WTC11 (cell line): Measurements from ENCODE around the gene PSMD1. TPM values are rescaled to one million over a fixed set of nuclear protein-coding genes. Genes with fewer than 3 reads are reported as not detected.

Experiments used
- ELF4 ChIP-seq: sonication (generic); formaldehyde crosslinking; IDR thresholded peaks from 2 replicates; pipeline ENCODE4 v1.8.1; 2022; ENCODE audit warnings: low read depth, mild to moderate bottlenecking, moderate library complexity, missing genetic modification reagents
- EMX1 ChIP-seq: fragments of 250-450 bp; sonication (Bioruptor Pico); IDR thresholded peaks from 2 replicates; pipeline ENCODE4 v1.8.0; 2021; ENCODE audit warnings: mild to moderate bottlenecking
- ETV6 ChIP-seq: sonication (generic); formaldehyde crosslinking; IDR thresholded peaks from 2 replicates; pipeline ENCODE4 v1.8.1; 2022; ENCODE audit warnings: mild to moderate bottlenecking, missing genetic modification reagents
- FOXK1 ChIP-seq: sonication (generic); formaldehyde crosslinking; IDR thresholded peaks from 2 replicates; pipeline ENCODE4 v1.8.0; 2022; ENCODE audit warnings: mild to moderate bottlenecking, moderate library complexity, missing genetic modification reagents
- FOXP1 ChIP-seq: sonication (generic); formaldehyde crosslinking; IDR thresholded peaks from 2 replicates; pipeline ENCODE4 v1.8.0; 2022; ENCODE audit warnings: missing genetic modification reagents, mild to moderate bottlenecking, moderate library complexity, borderline replicate concordance
- GTF2I ChIP-seq: fragments of 250-450 bp; sonication (Bioruptor Pico); conservative IDR thresholded peaks from 2 replicates; pipeline ENCODE4 v1.4.0; 2021; ENCODE audit warnings: mild to moderate bottlenecking
- JAZF1 ChIP-seq: fragments of 250-450 bp; sonication (Bioruptor Pico); IDR thresholded peaks from 2 replicates; pipeline ENCODE4 v1.9.0; 2021; ENCODE audit warnings: moderate library complexity, mild to moderate bottlenecking, inconsistent platforms
- NR2C2 ChIP-seq: sonication (generic); formaldehyde crosslinking; IDR thresholded peaks from 2 replicates; pipeline ENCODE4 v1.8.0; 2022; ENCODE audit warnings: mild to moderate bottlenecking, missing genetic modification reagents
- PRRX2 ChIP-seq: fragments of 250-450 bp; sonication (Bioruptor Pico); IDR thresholded peaks from 2 replicates; pipeline ENCODE4 v1.8.0; 2021; ENCODE audit warnings: mild to moderate bottlenecking
- RELA ChIP-seq: sonication (generic); formaldehyde crosslinking; IDR thresholded peaks from 2 replicates; pipeline ENCODE4 v1.8.1; 2022; ENCODE audit warnings: missing genetic modification reagents, mild to moderate bottlenecking, borderline replicate concordance
- SMAD4 ChIP-seq: sonication (generic); formaldehyde crosslinking; IDR thresholded peaks from 2 replicates; pipeline ENCODE4 v1.8.0; 2022; ENCODE audit warnings: mild to moderate bottlenecking, missing genetic modification reagents
- SOX15 ChIP-seq: fragments of 250-450 bp; sonication (Bioruptor Pico); IDR thresholded peaks from 2 replicates; pipeline ENCODE4 v1.9.0; 2021; ENCODE audit warnings: mild to moderate bottlenecking
- TCF7 ChIP-seq: sonication (generic); formaldehyde crosslinking; IDR thresholded peaks from 2 replicates; pipeline ENCODE4 v1.8.0; 2022; ENCODE audit warnings: mild to moderate bottlenecking, low read depth, missing genetic modification reagents, moderate library complexity
- ZBTB21 ChIP-seq: sonication (generic); formaldehyde crosslinking; IDR thresholded peaks from 2 replicates; pipeline ENCODE4 v1.8.1; 2023; ENCODE audit warnings: mild to moderate bottlenecking, missing genetic modification reagents, borderline replicate concordance
- ZNF121 ChIP-seq: sonication (generic); formaldehyde crosslinking; IDR thresholded peaks from 2 replicates; pipeline ENCODE4 v1.8.0; 2023; ENCODE audit warnings: missing genetic modification reagents
- ZNF138 ChIP-seq: sonication (generic); formaldehyde crosslinking; conservative IDR thresholded peaks from 2 replicates; pipeline ENCODE4 v1.8.1; 2022; ENCODE audit warnings: mild to moderate bottlenecking, moderate library complexity, missing genetic modification reagents
- ZNF263 ChIP-seq: sonication (generic); formaldehyde crosslinking; IDR thresholded peaks from 2 replicates; pipeline ENCODE4 v1.8.1; 2022; ENCODE audit warnings: low read depth, mild to moderate bottlenecking, moderate library complexity, missing genetic modification reagents
- ZNF671 ChIP-seq: fragments of 250-450 bp; sonication (Bioruptor Pico); IDR thresholded peaks from 2 replicates; pipeline ENCODE4 v1.8.0; 2021; ENCODE audit warnings: mild to moderate bottlenecking
- total RNA-seq: library from RNA; stranded (reverse); gene quantifications from 3 replicates; pipeline ENCODE4 v1.2.3, GENCODE V29; 2021
- TF ChIP-seq, protein P1 (sequence below): fragments of 250-450 bp; sonication (Bioruptor Pico); IDR thresholded peaks from 2 replicates; pipeline ENCODE4 v1.9.0; 2021; ENCODE audit warnings: mild to moderate bottlenecking, borderline replicate concordance
- TF ChIP-seq, protein P2 (sequence below): sonication (generic); formaldehyde crosslinking; conservative IDR thresholded peaks from 2 replicates; pipeline ENCODE4 v1.8.1; 2022; ENCODE audit warnings: mild to moderate bottlenecking, missing genetic modification reagents
- TF ChIP-seq, protein P3 (sequence below): sonication (generic); formaldehyde crosslinking; IDR thresholded peaks from 2 replicates; pipeline ENCODE4 v1.8.1; 2023; ENCODE audit warnings: mild to moderate bottlenecking, missing genetic modification reagents, moderate library complexity
- TF ChIP-seq, protein P4 (sequence below): sonication (generic); formaldehyde crosslinking; IDR thresholded peaks from 2 replicates; pipeline ENCODE4 v1.8.1; 2022; ENCODE audit warnings: mild to moderate bottlenecking, missing genetic modification reagents, moderate library complexity, borderline replicate concordance
- TF ChIP-seq, protein P5 (sequence below): sonication (generic); formaldehyde crosslinking; IDR thresholded peaks from 2 replicates; pipeline ENCODE4 v1.8.1; 2023; ENCODE audit warnings: mild to moderate bottlenecking, missing genetic modification reagents, moderate library complexity
- TF ChIP-seq, protein P6 (sequence below): sonication (generic); formaldehyde crosslinking; IDR thresholded peaks from 2 replicates; pipeline ENCODE4 v1.8.0; 2022; ENCODE audit warnings: missing genetic modification reagents
- TF ChIP-seq, protein P7 (sequence below): fragments of 250-450 bp; sonication (Bioruptor Pico); IDR thresholded peaks from 2 replicates; pipeline ENCODE4 v1.9.0; 2021; ENCODE audit warnings: moderate library complexity, mild to moderate bottlenecking, inconsistent platforms, borderline replicate concordance
- TF ChIP-seq, protein P8 (sequence below): fragments of 200-600 bp; IDR thresholded peaks from 2 replicates; pipeline ENCODE4 v1.8.0; 2022; ENCODE audit warnings: antibody characterized with exemption

Gene PSMD1
- total RNA-seq, 1 experiment from 2014 or later: 163 TPM

DNA sequence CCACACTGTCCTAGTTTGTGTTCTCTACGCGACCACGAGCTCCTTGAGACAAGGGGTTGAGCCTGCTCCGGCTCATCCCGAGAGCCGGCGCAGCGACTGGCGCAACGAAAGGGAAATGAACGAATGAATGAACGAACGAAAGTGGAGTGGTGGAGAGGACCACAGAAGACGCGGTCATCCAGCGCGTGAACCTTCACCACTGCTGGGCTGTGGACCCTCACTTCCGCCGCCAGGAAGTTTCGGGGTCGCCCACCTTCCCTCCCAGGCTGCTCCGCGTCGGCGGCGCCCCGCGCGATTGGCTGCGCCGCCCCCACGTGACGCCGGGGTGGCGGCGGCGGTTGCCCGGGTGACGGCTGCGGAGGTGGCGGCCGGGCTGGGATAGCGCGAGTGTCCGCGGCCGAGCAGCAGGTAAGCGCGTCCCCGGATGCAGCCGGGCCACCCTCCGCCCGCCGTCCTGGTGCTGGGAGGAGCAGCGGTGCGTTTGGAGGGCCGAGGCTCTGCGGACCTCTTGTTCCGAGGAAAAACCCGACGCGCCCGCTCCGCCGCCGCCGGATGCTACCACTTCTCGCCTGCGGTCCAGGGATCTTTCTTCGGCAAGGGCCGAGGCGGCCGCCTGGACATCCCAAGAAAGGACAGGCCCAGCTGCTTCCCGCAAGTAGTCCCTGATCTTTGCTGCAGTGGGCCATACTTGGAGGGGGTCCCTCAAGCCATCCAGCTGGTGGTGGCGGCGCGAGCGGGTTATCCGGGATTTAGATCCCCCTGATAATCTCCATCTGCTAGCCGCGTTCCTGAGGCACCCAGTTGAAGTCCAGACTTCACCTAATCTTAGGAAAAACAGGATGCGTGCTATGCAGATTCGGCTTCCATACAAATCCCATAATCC is 141.9 kb downstream of the PSMD1 start, which contains the start of gene ARMC9 (continued):
- TF ChIP-seq, protein P1, sequence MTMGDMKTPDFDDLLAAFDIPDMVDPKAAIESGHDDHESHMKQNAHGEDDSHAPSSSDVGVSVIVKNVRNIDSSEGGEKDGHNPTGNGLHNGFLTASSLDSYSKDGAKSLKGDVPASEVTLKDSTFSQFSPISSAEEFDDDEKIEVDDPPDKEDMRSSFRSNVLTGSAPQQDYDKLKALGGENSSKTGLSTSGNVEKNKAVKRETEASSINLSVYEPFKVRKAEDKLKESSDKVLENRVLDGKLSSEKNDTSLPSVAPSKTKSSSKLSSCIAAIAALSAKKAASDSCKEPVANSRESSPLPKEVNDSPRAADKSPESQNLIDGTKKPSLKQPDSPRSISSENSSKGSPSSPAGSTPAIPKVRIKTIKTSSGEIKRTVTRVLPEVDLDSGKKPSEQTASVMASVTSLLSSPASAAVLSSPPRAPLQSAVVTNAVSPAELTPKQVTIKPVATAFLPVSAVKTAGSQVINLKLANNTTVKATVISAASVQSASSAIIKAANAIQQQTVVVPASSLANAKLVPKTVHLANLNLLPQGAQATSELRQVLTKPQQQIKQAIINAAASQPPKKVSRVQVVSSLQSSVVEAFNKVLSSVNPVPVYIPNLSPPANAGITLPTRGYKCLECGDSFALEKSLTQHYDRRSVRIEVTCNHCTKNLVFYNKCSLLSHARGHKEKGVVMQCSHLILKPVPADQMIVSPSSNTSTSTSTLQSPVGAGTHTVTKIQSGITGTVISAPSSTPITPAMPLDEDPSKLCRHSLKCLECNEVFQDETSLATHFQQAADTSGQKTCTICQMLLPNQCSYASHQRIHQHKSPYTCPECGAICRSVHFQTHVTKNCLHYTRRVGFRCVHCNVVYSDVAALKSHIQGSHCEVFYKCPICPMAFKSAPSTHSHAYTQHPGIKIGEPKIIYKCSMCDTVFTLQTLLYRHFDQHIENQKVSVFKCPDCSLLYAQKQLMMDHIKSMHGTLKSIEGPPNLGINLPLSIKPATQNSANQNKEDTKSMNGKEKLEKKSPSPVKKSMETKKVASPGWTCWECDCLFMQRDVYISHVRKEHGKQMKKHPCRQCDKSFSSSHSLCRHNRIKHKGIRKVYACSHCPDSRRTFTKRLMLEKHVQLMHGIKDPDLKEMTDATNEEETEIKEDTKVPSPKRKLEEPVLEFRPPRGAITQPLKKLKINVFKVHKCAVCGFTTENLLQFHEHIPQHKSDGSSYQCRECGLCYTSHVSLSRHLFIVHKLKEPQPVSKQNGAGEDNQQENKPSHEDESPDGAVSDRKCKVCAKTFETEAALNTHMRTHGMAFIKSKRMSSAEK: no peak
- no peak for TF ChIP-seq ZNF263 (CRISPR knock-in tag)
- TF ChIP-seq ETV6: peak; percentile 74
- TF ChIP-seq, protein P2, sequence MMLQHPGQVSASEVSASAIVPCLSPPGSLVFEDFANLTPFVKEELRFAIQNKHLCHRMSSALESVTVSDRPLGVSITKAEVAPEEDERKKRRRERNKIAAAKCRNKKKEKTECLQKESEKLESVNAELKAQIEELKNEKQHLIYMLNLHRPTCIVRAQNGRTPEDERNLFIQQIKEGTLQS (CRISPR knock-in tag): no peak
- TF ChIP-seq ELF4: no peak
- peak; percentile 65 for TF ChIP-seq FOXP1
- TF ChIP-seq, protein P3, sequence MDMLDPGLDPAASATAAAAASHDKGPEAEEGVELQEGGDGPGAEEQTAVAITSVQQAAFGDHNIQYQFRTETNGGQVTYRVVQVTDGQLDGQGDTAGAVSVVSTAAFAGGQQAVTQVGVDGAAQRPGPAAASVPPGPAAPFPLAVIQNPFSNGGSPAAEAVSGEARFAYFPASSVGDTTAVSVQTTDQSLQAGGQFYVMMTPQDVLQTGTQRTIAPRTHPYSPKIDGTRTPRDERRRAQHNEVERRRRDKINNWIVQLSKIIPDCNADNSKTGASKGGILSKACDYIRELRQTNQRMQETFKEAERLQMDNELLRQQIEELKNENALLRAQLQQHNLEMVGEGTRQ (CRISPR knock-in tag): peak; percentile 100
- TF ChIP-seq ZBTB21 (CRISPR knock-in tag): no peak
- TF ChIP-seq ZNF121 (CRISPR knock-in tag): no peak
- TF ChIP-seq TCF7 (CRISPR knock-in tag): no peak
- TF ChIP-seq ZNF138 (CRISPR knock-in tag): no peak
- TF ChIP-seq, protein P4, sequence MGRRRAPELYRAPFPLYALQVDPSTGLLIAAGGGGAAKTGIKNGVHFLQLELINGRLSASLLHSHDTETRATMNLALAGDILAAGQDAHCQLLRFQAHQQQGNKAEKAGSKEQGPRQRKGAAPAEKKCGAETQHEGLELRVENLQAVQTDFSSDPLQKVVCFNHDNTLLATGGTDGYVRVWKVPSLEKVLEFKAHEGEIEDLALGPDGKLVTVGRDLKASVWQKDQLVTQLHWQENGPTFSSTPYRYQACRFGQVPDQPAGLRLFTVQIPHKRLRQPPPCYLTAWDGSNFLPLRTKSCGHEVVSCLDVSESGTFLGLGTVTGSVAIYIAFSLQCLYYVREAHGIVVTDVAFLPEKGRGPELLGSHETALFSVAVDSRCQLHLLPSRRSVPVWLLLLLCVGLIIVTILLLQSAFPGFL (CRISPR knock-in tag): no peak
- TF ChIP-seq, protein P5, sequence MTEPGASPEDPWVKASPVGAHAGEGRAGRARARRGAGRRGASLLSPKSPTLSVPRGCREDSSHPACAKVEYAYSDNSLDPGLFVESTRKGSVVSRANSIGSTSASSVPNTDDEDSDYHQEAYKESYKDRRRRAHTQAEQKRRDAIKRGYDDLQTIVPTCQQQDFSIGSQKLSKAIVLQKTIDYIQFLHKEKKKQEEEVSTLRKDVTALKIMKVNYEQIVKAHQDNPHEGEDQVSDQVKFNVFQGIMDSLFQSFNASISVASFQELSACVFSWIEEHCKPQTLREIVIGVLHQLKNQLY (CRISPR knock-in tag): no peak
- TF ChIP-seq, protein P6, sequence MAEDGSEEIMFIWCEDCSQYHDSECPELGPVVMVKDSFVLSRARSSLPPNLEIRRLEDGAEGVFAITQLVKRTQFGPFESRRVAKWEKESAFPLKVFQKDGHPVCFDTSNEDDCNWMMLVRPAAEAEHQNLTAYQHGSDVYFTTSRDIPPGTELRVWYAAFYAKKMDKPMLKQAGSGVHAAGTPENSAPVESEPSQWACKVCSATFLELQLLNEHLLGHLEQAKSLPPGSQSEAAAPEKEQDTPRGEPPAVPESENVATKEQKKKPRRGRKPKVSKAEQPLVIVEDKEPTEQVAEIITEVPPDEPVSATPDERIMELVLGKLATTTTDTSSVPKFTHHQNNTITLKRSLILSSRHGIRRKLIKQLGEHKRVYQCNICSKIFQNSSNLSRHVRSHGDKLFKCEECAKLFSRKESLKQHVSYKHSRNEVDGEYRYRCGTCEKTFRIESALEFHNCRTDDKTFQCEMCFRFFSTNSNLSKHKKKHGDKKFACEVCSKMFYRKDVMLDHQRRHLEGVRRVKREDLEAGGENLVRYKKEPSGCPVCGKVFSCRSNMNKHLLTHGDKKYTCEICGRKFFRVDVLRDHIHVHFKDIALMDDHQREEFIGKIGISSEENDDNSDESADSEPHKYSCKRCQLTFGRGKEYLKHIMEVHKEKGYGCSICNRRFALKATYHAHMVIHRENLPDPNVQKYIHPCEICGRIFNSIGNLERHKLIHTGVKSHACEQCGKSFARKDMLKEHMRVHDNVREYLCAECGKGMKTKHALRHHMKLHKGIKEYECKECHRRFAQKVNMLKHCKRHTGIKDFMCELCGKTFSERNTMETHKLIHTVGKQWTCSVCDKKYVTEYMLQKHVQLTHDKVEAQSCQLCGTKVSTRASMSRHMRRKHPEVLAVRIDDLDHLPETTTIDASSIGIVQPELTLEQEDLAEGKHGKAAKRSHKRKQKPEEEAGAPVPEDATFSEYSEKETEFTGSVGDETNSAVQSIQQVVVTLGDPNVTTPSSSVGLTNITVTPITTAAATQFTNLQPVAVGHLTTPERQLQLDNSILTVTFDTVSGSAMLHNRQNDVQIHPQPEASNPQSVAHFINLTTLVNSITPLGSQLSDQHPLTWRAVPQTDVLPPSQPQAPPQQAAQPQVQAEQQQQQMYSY (CRISPR knock-in tag): no peak
- TF ChIP-seq, protein P7, sequence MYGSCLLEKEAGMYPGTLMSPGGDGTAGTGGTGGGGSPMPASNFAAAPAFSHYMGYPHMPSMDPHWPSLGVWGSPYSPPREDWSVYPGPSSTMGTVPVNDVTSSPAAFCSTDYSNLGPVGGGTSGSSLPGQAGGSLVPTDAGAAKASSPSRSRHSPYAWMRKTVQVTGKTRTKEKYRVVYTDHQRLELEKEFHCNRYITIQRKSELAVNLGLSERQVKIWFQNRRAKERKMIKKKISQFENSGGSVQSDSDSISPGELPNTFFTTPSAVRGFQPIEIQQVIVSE: no peak
- no peak for TF ChIP-seq SOX15 (CRISPR knock-in tag)
- TF ChIP-seq EMX1: no peak
- TF ChIP-seq RELA (CRISPR knock-in tag): peak; percentile 43; the same call in 1 of the 2 replicates
- TF ChIP-seq GTF2I (CRISPR knock-in tag): no peak
- no peak for TF ChIP-seq JAZF1 (CRISPR knock-in tag)
- peak; percentile 47; the same call in 1 of the 2 replicates for TF ChIP-seq FOXK1 (CRISPR knock-in tag)
- no peak for TF ChIP-seq NR2C2 (CRISPR knock-in tag)
- TF ChIP-seq ZNF671 (CRISPR knock-in tag): no peak
- TF ChIP-seq, protein P8, sequence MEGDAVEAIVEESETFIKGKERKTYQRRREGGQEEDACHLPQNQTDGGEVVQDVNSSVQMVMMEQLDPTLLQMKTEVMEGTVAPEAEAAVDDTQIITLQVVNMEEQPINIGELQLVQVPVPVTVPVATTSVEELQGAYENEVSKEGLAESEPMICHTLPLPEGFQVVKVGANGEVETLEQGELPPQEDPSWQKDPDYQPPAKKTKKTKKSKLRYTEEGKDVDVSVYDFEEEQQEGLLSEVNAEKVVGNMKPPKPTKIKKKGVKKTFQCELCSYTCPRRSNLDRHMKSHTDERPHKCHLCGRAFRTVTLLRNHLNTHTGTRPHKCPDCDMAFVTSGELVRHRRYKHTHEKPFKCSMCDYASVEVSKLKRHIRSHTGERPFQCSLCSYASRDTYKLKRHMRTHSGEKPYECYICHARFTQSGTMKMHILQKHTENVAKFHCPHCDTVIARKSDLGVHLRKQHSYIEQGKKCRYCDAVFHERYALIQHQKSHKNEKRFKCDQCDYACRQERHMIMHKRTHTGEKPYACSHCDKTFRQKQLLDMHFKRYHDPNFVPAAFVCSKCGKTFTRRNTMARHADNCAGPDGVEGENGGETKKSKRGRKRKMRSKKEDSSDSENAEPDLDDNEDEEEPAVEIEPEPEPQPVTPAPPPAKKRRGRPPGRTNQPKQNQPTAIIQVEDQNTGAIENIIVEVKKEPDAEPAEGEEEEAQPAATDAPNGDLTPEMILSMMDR: no peak
- no peak for TF ChIP-seq SMAD4 (CRISPR knock-in tag)
- no peak for TF ChIP-seq PRRX2 (CRISPR knock-in tag)
